NK-92 (cell line): Measurements from ENCODE around the gene BCAR3.
"Not testable (repeated sequence)": the region's sequence is repeated elsewhere in the genome, so short reads cannot be mapped to it uniquely, and the experiment has no call there.

ENCODE experiments used
- DNase-seq: peaks from one replicate; lab custom pipeline; 2025; ENCODE audit not compliant: unreplicated experiment; lab: John Stamatoyannopoulos, UW

The BCAR3 gene

DNA sequence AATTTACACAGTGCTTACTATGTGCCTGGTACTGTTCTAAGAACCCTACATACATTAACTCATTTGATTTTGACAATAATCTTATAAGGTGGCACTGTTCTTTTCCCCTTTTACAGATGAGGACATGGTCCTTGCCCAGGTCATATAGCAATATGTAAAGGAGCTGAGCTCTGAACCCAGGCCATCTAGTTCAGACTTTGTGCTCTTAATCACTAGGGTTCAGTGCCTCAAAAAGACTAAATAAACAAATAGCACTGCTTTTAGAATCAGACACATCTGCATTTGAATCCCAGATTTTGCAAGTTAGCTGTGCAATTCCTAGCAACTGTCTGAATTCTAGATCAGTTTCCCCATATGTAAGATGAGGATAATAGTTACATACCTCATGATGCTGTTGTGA, 8.7 kb upstream of the BCAR3 start:
- DNase-seq = no peak

DNA sequence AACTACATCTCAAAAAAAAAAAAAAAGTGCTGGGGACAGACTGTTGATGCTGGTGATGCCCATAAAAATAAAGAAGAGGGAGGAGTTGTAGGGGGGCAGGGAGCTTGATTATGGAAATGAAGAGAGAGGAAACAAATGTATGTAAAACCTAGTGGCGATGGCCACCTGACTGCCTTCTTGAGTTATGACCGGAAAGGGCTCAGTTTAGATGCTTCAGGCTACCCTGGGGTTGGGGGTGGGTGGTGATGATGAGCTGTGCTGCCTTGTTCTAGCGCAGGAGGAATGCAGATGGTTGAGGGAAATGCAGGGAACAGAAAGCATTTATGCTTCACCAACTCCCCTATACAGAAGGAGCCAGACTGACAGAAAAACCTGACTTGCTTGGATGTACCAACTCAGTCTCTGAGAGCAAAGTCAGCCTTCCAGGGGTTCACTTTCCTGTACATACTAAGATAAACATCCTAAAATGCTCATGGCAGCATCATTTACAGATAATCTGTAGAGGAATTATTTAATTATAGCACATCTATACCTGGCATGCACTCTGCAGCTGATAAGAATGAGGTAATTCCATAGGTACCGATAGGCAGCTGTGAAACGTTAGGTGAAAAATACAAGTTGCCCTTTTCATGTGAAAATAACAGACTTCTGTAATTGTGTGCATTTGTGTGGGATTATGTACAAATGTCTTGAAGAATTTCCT, 8.0 kb upstream of the BCAR3 start:
- no peak for DNase-seq

DNA sequence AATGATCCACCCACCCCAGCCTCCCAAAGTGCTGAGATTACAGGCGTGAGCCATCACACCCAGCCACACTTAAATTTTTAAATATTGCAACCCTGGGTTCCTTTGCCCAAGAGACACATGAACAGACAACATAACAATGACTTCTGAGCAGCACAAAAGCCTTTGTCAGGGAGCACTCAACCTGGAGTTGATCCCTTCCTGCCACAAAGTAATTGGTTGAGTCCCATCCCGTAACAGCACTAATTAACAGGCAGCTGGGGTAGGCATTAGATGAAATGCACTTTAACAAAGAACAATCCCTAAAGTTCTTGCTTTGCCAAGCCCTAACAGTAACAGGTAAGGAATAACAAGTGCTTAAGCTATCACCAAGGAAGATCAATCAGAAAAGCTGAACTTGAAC, 5.9 kb upstream of the BCAR3 start:
- no peak for DNase-seq

DNA sequence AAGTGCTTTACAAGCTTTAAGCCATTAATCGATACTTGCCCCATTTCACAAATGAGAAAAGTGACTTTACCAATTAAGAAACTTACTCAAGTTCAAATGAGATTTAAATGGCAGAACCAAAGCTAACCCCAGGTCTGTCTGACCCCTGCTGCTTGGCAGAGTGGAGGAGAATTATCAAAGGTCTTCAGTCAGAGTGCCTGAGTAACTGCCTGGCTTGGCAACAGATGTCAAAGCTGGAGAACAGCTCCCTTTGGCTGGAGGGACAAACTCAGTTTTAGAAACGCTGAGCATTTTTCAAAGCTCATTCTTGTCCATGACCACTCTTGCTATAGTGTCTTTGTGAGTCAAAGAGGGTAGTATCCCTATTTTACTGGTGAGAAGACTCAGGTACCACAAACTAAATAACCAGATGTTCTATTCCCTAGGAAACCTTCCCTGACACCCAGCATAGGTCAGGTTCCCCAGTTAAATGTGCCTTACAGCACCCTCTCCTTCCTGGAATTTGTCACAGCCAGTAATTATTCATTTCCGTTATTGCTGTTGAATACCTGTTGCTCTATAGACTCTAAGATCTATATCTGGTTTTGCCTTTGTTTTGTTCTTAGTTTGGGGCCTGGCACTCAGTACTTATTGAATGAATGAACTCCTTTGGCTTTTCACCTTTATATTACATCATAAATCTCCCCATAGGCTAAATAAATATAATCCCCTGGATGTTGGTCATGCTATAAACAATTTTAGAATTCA, 5.0 kb upstream of the BCAR3 start:
- DNase-seq = no peak

DNA sequence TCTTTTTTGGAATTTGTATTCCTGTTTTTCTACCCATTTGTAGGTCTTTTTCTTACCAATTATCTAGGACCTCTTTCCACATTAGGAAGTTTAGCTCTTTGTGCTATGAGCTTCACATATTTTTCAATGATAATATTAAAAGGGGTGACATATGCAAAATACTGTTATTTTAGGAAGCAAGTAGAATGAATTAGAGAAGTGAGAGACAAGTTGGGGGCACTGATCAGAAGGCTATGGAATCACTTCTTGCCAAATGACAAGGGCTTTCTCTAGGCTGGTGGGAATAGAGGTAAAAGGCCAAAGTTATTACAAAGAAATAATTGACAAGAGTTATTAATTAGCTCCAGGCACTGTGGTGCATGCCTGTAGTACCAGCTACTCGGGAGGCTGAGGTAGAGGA, 4.3 kb upstream of the BCAR3 start:
- no peak for DNase-seq

DNA sequence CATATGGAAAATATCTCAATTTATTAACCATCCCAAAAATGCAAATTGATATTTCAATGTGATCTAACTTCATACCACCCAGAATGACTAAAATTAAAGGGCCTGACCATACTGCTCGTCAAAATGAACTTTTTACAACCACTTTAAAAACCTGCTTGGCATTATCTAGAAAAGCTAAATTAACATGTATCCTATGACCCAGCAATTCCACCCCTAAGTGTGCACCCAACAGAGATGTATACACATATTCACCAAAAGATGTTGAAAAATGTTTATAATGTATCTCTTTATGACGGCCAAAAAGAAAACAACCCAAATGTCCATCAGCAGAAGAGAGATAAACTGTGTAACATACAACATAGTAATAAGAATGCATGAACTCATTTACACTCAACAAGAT, 1.6 kb upstream of the BCAR3 start:
- DNase-seq = no peak

DNA sequence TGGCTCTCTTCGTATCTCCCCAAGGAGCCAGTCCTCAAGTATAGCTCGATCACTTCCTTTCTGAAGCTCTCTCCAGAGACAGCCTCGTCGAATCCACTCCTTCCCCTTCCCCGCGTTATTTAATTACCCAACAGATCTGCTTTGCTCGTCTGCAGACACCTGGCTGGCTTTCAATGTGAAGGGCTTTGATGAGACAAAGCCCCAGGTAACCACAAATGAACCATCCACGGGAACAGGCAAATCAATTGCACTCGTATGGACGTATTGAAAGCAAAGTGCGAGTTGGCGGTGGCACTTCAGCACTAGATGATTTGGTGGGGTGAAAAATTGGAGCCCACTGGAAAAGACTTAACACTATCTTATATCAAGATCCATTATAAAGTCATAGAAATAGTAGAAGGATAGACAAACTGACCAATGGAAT, 364 bp upstream of the BCAR3 start:
- DNase-seq = no peak

DNA sequence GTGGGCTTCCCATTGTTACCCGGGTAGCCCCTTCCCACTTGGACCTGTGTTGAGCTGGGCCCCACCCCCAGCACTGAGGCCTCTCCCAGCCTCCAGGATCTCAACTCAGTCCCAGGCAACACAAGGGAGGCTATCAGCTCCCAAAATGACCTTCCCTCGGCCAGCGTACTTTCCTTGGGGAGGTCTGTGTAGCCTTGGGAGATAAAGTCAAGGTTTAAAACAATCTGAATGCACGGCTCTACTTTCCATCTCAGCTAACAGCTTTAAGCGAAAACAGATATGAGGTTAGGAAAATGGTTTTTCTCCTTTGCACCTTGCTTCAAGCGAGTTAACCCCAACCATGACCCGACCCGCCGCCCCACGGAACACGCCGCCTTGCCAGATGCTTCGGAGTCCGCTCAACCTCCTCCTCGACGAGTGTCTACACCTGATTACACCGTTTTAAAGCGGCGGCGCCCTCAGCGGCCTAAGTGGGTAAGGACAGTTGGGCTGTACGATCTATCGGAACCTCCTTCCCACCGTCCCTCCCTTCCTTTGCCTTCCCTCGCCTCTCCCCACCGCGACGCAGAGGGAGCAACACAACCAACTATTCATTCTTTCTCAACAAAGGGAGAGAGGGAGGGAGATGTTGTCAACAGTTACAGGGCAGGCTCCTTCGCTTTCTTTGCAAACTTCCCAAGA, 1.1 kb downstream of the BCAR3 start:
- DNase-seq = no peak

DNA sequence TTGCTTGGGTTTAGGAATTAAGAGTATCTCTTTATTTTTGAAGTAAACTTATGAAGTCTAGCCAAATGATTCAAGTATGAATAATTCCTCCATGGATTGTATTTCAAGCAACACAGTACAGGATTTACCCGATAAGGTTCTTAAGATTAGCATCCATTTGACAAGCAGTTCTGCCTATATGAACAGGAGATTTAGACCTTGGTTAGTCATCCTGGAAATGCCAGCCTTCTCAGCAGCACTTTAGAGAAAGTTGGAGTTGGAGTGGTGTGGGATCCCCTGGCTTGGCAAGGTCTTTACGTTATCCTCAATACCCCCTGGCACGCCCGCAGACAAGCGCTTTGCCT, 1.6 kb downstream of the BCAR3 start:
- DNase-seq = no peak

DNA sequence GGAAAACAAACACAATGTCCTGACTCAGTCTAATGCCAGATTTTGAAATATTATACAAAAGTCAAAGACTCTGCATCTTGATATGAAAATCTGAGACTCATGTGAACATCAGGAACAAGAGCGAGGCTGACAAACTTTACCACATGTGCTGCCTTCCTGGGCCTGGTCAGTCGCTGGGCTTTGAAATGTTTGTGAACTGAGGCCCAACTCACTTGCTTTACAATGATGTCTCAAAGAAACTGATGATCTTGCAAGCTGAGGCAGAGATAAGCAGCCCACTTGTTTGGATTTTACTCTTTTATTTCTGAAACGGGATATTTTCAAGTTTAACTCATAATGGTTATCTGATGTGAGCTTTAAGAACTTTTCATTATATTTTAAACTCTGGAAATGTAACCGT, 2.1 kb downstream of the BCAR3 start:
- no peak for DNase-seq

DNA sequence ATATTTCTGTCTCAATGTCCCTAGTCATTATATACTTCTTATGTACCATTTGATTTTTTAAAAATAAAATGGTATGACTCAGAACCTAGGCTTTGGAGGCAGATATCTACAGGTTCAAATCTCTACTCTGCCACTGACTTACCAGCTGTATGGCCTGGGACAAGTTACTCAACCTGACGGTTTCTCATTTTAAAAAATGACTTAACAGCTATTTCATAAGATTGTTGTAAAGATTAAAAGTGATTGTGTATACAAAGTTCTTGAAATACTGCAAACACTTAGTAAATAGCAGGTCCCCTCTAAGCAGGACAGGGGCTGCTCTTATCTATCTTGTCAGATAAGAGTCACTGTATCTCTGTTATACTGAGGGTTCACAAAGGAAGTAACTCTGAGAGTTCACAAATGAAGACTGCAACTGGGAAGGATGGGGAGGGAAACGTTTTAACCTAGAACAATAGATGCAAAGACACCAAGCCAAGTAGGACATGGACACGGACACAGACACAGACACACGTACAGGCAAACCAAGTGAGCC, 2.6 kb downstream of the BCAR3 start:
- no peak for DNase-seq

DNA sequence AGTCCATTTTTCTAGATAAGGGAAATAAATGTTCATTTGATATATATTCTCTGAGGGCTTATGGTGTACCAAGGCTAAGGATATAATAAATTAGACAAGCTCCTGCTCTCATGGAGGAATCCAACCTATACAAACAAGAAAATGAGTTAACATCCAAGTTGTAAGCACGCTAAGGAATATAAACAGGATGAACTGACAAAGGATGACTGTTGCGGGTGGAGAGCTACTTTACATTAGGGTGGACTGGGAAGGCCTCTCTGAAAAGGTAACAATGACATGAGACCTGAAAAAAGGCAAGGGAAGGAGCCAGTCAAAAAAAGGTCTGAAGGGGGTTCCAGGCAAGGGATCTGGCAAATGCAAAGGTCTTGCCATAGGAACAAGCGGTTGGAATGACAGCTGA, 3.1 kb downstream of the BCAR3 start:
- no peak for DNase-seq

DNA sequence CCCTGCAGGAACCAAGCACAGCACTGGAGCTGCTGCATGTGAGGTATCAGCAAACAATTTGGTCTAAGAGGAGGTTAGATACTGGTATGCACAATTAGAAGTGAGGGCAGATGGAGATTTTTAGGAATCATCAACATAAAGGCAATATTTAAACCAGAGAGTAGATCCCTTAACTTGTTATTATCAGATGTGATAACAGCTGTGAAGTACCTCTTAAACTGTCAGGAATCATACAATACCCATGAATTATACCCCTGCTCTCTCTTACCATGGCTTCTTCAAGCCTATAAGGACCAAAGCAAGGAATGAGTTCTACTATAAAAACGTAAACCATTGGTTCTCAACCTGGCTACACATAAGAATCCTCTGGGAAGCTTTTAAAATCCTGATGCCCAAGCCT, 3.9 kb downstream of the BCAR3 start:
- no peak for DNase-seq

DNA sequence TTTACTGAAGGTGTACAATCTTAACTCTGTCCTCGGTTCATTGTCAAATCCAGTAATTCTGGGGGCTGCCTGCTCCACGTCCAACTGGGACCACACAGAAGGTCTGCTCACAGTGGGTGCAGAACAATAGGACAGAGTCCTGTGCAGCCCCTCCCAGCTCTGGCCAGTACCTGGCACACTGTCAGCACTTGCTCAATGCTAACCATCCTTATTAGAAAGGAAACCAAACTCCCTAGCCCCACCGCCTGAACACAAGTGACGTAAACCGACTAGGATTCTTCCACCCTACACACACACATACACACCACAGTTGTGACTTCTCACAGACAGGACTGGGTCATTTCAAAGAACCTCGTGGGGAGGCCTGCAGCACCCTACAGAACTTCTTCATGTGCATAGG, 5.2 kb downstream of the BCAR3 start:
- no peak for DNase-seq

DNA sequence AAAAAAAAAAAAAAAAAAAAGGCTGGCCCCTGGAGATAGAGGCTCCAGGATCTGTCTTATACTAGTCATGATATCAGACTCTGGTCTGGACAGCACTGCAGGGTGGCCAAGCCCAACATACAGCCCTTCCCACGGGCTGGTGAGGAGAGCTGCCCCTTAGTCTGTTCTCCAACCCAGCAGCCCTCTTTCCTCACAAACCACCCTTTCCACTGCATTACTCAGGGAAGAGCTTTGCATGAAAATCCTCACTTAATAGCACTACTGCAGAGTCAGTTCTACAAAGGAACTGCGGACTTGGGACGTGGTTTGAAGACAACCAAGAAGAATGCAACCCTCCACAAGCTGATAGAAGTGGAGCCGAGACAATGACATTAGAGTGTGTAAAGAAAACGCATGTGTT, 5.7 kb downstream of the BCAR3 start:
- DNase-seq = no peak

DNA sequence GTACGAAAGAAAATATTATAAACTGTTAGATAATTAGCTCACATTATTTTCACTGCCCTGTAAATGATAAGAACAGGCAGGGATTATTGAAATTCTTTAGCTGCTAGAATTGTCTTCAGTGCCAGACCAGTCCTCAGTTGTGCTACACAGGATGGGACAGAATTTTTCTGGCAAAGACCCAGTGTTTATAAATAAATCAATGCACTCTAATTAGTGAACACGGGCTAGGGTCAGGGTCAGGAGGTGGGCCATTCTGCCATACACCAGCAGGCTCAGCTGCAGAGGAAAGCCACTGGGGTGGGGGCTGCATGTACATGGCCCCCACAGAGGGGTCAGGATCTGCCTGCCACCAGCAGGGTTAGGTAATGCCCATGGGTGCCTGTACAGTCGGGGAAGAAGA, 6.4 kb downstream of the BCAR3 start:
- no peak for DNase-seq

DNA sequence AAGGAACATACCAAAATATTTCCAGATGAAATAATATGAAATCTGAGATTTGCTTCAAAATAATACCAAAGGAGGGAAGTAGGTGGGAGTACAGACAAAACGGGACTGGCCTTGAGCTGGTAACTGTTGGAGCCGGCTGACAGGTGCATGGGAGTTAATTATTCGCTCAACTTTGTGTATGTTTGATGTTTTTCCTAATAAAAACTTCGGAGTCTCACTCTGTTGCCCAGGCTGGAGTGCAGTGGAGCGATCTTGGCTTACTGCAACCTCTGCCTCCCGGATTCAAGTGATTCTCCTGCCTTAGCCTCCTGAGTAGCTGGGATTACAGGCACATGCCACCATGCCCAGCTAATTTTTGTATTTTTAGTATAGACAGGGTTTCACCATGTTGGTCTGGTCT, 7.6 kb downstream of the BCAR3 start:
- DNase-seq = not testable (repeated sequence)

DNA sequence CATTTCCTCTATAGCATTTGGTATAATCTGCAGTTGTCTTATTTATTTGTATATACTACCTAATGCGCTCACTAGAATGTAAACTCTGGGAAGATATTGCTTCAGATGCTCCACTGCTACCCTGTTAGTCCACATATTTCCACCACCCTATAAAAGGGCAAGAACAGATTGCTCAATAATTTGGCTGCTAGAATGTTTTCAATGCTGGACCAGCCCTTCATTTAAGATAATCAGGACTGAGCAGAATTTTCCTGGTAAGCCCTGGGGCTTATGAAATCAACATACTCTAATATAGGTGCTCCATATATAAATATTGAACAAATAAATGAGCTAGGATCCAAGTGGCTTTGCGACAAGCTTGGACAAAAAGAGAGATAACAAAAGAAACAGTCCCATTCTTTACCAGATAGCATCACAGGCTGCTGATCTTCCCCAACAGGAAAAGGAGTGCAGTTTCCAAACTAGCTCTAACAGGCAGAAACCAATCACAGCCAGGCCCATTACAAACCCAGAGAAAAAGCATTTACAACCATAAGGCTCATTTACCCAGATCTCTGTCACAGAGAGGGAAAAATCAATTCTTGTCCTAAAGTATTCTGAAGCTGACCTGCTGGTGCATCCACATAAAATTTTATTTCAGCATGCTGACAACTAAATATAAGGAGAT, 8.3 kb downstream of the BCAR3 start:
- no peak for DNase-seq

DNA sequence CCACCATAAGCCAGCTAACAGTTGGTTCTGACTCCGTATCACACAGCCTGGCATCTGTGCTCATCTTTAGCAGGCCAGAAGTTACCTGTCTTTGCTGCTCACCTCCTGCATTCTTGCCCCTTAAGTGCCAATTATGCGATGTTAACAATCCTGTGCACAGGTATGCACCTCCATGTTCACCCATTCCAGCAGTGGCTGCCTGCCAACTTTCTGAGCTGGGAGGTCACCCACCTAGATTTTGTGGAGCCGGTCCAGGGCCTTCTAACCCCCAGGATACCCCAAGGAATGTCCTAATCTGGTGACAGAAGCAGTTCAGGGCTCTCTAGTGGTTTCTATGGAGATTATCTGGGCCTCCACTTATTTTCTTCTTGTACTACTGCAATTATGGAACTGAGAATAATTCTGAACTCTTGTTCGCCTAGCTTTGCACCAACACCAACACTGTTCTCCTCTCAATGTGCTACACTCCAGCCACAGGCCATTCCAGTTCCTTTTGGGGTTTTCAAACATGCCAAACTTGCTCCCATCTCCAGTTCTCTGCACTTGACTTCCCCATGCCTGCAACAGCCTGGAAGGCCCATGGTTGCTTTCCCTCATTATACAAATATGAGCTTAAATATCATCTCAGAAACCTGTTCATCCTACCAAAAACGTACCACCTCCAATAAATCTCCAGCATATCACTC, 9.0 kb downstream of the BCAR3 start:
- DNase-seq = no peak

DNA sequence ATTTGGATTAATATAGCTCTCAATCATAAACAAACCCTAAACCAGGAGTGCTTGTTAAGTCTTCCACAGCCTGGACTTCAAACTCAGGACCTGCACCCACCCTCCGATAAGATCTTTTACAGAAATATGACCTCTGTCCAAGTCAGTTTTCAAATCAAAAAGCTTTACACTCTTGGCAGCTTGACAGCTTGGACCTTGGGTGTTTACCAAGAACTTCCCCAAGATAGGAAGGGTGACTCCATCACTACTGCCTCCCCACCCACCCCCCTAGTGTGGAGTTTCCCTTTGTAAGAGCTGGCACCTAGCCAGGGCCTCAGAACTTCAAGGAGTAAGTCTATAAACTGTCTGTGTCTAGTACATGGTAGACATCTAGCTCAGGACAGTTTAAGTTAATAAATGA, 9.6 kb downstream of the BCAR3 start:
- DNase-seq = no peak

DNA sequence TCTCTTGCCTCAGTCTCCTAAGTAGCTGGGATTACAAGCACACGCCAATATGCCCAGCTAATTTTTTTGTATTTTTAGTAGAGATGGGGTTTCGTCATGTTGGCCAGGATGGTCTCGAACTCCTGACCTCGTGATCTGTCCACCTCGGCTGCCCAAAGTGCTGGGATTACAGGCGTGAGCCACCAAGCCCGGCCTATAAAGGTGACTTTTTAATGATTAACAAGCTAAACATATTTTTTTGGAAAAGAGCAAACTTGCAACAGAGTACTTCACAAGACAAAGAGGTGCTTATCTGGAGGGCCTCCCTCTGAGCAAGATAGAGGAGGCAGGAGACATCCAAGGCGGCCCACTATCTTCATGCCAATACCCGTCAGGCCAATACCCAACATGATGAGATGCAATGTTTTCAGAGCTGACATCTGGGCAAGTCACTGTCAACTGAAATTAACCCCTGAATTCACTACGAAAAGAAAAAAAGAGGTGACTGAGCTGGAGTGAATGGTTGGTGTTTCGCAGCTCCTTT, 10.5 kb downstream of the BCAR3 start:
- DNase-seq = no peak
